Activated B cell treated with CpG ODN at 0.5 μM for 24 hours (primary cell): ENCODE measurements around the gene ACOT2. TPM values are rescaled to one million over a fixed set of nuclear protein-coding genes. Genes with fewer than 3 reads are reported as not detected.

Source experiments
- ATAC-seq: fragments of 200-7000 bp; cut with Tn5 transposase; one replicate; pipeline ENCODE4 v1.10.0; 2021; ENCODE audit warnings: low read depth, mild to moderate bottlenecking, moderate library complexity
- CTCF ChIA-PET: fragments of 350-600 bp; sonication (Branson Sonifier 250); formaldehyde crosslinking; loops from one replicate; lab custom pipeline; 2021; ENCODE audit warnings: antibody characterized with exemption; lab: Charles Lee
- POLR2A ChIA-PET: fragments of 350-600 bp; sonication (Branson Sonifier 250); formaldehyde crosslinking; loops from one replicate; lab custom pipeline; 2021; ENCODE audit warnings: antibody characterized with exemption; lab: Charles Lee
- DNase-seq: peaks from one replicate; pipeline ENCODE4 v3.0.0; 2022
- H3K27ac Mint-ChIP-seq: one replicate; pipeline ENCODE4 v1.8.0; 2020; ENCODE audit warnings: mixed read lengths
- H3K27me3 Mint-ChIP-seq: one replicate; pipeline ENCODE4 v1.8.0; 2021; ENCODE audit warnings: mixed read lengths
- H3K36me3 Mint-ChIP-seq: one replicate; pipeline ENCODE4 v1.8.0; 2021; ENCODE audit warnings: low read depth, mixed read lengths
- H3K4me1 Mint-ChIP-seq: one replicate; pipeline ENCODE4 v1.8.0; 2021; ENCODE audit warnings: mixed read lengths
- H3K4me3 Mint-ChIP-seq: one replicate; pipeline ENCODE4 v1.8.0; 2020; ENCODE audit warnings: mild to moderate bottlenecking, mixed read lengths
- H3K9me3 Mint-ChIP-seq: one replicate; pipeline ENCODE4 v1.8.0; 2020; ENCODE audit warnings: mixed read lengths
- intact Hi-C: fragments of 100-400 bp; cut with micrococcal nuclease; formaldehyde crosslinking; loops from one replicate; pipeline ENCODE4 v1.15.1; 2024
- total RNA-seq: library from RNA; stranded (reverse); gene quantifications from 2 replicates; pipeline ENCODE4 v1.2.3, GENCODE V29; 2022
- TF ChIP-seq, protein P1 (sequence below): fragments of 200-600 bp; IDR thresholded peaks from one replicate; pipeline ENCODE4 v1.8.0; 2022; ENCODE audit warnings: antibody characterized with exemption, mild to moderate bottlenecking

ACOT2 gene
- total RNA-seq, 1 donor from 2014 or later = 13.8 TPM

DNA sequence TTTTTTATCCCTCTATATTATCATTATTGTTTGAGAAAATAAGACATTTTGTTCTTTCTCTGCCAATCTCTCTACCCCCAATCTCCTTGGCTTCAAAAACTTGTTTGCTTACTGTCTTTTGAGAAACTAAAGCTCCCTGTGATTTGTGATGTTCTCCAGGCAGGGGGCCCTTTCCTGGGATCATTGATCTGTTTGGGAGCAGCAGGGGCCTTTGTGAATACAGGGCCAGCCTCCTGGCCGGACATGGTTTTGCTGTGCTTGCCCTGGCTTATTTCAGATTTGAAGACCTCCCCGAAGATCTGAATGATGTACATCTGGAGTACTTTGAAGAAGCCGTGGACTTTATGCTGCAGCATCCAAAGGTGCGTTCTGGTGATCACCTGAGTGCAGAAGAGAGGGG lies 47.8 kb downstream of the ACOT2 start:
- H3K27ac Mint-ChIP-seq = no peak overlapping the region
- no peaks in the 10 kb centered on the region for H3K36me3 Mint-ChIP-seq
- CTCF ChIA-PET = no interaction called here
- H3K9me3 Mint-ChIP-seq = no peaks in the 10 kb centered on the region
- H3K4me3 Mint-ChIP-seq = no peak overlapping the region
- TF ChIP-seq, protein P1, sequence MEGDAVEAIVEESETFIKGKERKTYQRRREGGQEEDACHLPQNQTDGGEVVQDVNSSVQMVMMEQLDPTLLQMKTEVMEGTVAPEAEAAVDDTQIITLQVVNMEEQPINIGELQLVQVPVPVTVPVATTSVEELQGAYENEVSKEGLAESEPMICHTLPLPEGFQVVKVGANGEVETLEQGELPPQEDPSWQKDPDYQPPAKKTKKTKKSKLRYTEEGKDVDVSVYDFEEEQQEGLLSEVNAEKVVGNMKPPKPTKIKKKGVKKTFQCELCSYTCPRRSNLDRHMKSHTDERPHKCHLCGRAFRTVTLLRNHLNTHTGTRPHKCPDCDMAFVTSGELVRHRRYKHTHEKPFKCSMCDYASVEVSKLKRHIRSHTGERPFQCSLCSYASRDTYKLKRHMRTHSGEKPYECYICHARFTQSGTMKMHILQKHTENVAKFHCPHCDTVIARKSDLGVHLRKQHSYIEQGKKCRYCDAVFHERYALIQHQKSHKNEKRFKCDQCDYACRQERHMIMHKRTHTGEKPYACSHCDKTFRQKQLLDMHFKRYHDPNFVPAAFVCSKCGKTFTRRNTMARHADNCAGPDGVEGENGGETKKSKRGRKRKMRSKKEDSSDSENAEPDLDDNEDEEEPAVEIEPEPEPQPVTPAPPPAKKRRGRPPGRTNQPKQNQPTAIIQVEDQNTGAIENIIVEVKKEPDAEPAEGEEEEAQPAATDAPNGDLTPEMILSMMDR = no peak
- DNase-seq = no peak
- POLR2A ChIA-PET = no interaction called here
- H3K27me3 Mint-ChIP-seq = no peaks in the 10 kb centered on the region
- ATAC-seq = no peak
- peaks cover 3% of the 10 kb centered on the region for H3K4me1 Mint-ChIP-seq
- intact Hi-C loops = no loop called here

DNA sequence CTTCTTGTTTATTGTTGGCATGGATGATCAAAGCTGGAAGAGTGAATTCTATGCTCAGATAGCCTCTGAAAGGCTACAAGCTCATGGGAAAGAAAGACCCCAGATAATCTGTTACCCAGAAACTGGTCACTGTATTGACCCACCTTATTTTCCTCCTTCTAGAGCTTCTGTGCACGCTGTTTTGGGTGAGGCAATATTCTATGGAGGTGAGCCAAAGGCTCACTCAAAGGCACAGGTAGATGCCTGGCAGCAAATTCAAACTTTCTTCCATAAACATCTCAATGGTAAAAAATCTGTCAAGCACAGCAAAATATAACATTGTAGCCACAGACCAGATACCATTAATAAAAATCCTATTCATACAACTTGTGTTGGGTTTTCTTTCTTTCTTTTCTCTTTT lies 50.5 kb downstream of the ACOT2 start:
- Mint-ChIP-seq H3K9me3 (no peaks in the 10 kb centered on the region), H3K36me3 (no peaks in the 10 kb centered on the region), H3K27ac (no peak overlapping the region), H3K27me3 (no peaks in the 10 kb centered on the region), H3K4me3 (no peak overlapping the region), H3K4me1 (no peaks in the 10 kb centered on the region)
- TF ChIP-seq, protein P1 = no peak
- CTCF ChIA-PET = no interaction called here
- ATAC-seq (no peak), DNase-seq (no peak)
- POLR2A ChIA-PET = no interaction called here
- intact Hi-C loops = no loop called here

DNA sequence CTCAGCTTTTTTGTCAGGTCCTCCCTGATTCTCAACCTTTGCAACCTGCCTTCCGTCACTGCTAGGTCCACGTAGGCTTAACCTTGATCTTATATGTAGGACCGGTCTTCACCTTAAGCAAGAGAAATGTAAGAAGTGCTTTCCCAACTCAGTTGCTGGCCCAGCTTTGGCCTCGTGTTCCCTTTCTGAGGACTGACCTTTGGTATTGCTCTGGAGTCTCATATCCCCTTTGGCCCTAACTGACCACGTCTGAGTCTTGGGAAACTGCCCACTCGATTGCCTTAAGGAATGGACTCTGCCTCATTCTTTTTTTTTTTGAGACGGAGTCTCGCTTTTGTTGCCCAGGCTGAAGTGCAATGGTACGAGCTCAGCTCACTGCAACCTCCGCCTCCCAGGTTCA lies 51.3 kb downstream of the ACOT2 start:
- Mint-ChIP-seq H3K4me1 (no peaks in the 10 kb centered on the region), H3K4me3 (no peak overlapping the region), H3K27ac (no peak overlapping the region), H3K36me3 (no peaks in the 10 kb centered on the region), H3K27me3 (no peaks in the 10 kb centered on the region), H3K9me3 (no peaks in the 10 kb centered on the region)
- DNase-seq (no peak), ATAC-seq (no peak)
- ChIA-PET CTCF (no interaction called here), POLR2A (no interaction called here)
- intact Hi-C loops = no loop called here
- TF ChIP-seq, protein P1 = no peak

DNA sequence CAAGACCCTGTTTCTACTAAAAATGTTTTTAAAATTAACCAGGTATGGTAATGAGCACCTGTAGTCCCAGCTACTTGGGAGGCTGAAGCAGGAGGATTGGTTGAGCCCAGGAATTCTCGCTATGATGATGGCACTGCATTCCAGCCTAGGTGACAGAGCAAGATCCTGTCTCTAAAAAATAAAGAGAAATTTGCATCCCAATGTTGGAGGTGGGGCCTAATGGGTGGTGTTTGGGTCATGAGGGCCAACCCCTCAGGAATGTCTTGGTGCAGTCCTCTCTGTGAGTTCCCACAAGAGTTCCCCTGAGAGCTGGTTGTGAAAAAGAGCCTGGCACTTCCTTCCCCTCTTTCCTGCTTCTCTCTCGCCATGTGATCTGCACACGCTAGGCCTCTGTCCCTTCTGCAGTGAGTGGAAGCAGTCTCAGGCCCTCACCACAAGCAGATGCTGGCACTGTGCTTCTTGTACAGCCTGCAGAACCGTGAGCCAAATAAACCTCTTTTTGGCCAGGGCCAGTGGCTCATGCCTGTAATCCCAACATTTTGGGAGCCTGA lies 54.6 kb downstream of the ACOT2 start:
- CTCF ChIA-PET = no interaction called here
- Mint-ChIP-seq H3K4me1 (no peaks in the 10 kb centered on the region), H3K27ac (no peak overlapping the region), H3K36me3 (no peaks in the 10 kb centered on the region), H3K9me3 (no peaks in the 10 kb centered on the region), H3K4me3 (no peak overlapping the region), H3K27me3 (no peaks in the 10 kb centered on the region)
- ATAC-seq = no peak
- intact Hi-C loops = no loop called here
- no peak for DNase-seq
- TF ChIP-seq, protein P1 = no peak
- POLR2A ChIA-PET = no interaction called here

Other genes starting within 250 kb of the ACOT2 start
- gene NUMB, start 110.7 kb upstream of the ACOT2 start, total RNA-seq = 69.5 and 71.4 TPM in 2 replicates
- 21.6 and 21.7 TPM in 2 replicates for gene RIOX1, start 78.3 kb upstream of the ACOT2 start, total RNA-seq
- gene ACOT1, start 32.1 kb upstream of the ACOT2 start, total RNA-seq = 2.7 and 3.0 TPM in 2 replicates
- gene HEATR4, start 10.3 kb upstream of the ACOT2 start, total RNA-seq = not detected in 2 replicates
- gene ACOT4, start 22.7 kb downstream of the ACOT2 start, total RNA-seq = 0.60 and 1.2 TPM in 2 replicates
- gene ACOT6, start 43.3 kb downstream of the ACOT2 start, total RNA-seq = not detected in 2 replicates
- gene DNAL1, start 75.8 kb downstream of the ACOT2 start, total RNA-seq = 7.7 and 7.8 TPM in 2 replicates
- 19.9 and 22.2 TPM in 2 replicates for gene PNMA1, start 145.2 kb downstream of the ACOT2 start, total RNA-seq